Right lobe of liver (tissue), 4 donors: ENCODE data around the gene LYPD6.

Experiments used
- CTCF ChIP-seq, 4 donors: fragments of 200-600 bp in 3 of 4; fragments of 450-650 bp in 1 of 4; IDR thresholded peaks; one replicate each; pipeline versions ENCODE4 v1.5.1 to v1.8.0; 2016 to 2022; ENCODE audit warnings: antibody characterized with exemption in 4 of 4, mild to moderate bottlenecking in 2 of 4
- POLR2A ChIP-seq: fragments of 450-650 bp; IDR thresholded peaks from one replicate; pipeline ENCODE4 v1.6.1; 2017; ENCODE audit warnings: antibody characterized with exemption, mild to moderate bottlenecking
- donor health status: DM: no; HTN: no; CAD: no.
- donor health status: DM: no; HTN: no; CAD: no.
- donor health status: DM: no; HTN: yes; CAD: no.

- TF ChIP-seq POLR2A, result no peak
- peak; percentile 49 to 84 (median 74) for TF ChIP-seq CTCF (IDR thresholded peaks at IDR 0.05)
These were observed 16.8 kb upstream of the LYPD6 start for GRCh38 chr2:149313512-149313972.
